DND-41 (cell line): ENCODE measurements around the gene CPE.

Source experiments
- CTCF ChIP-seq: IDR thresholded peaks from 2 replicates; pipeline ENCODE4 v1.5.1; 2012; ENCODE audit warnings: borderline replicate concordance, low read length, moderate library complexity, mild to moderate bottlenecking; ENCODE audit not compliant: poor library complexity, severe bottlenecking; ENCODE audit errors: extremely low read depth
- EZH2 ChIP-seq: IDR thresholded peaks from 3 replicates; pipeline ENCODE4 v1.6.1; 2012; ENCODE audit warnings: borderline replicate concordance, low read depth, mild to moderate bottlenecking, moderate library complexity, low read length, inconsistent platforms; ENCODE audit not compliant: severe bottlenecking

- TF ChIP-seq CTCF (no peak), EZH2 (no peak)
Measured at GRCh38 chr4:165512424-165512823, 133.6 kb downstream of the CPE start.
